OCI-M1 (cell line): ENCODE results near the gene GK2.

ENCODE experiments used
- DNase-seq: peaks from one replicate; lab custom pipeline; 2025; lab: John Stamatoyannopoulos, UW

The GK2 gene

DNA sequence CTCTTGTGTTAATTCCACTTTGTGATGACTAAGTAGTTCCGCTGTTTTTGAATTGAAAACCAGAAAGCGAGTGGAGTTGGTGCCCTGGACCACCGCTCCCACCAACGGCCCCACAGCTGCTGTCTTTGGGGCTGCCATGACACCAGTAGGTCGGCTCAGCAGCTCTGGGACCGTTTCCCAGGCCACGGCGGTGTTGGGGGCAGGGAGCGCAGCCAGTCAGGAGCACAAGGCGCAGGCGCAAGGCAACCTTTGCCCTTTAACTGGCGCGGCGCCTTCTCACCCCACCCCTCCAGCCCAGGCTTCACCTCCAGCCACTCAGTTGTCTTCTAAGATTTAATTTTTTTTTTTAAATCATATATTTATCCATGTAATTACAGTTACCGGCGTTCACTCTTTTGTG is at the start of gene GK2:
Gene GK2, minus strand, starts transcription at position 166 of the 400 bp plus-strand sequence. Its CDS starts 28 bp downstream, at position 138.
- no peak for DNase-seq

DNA sequence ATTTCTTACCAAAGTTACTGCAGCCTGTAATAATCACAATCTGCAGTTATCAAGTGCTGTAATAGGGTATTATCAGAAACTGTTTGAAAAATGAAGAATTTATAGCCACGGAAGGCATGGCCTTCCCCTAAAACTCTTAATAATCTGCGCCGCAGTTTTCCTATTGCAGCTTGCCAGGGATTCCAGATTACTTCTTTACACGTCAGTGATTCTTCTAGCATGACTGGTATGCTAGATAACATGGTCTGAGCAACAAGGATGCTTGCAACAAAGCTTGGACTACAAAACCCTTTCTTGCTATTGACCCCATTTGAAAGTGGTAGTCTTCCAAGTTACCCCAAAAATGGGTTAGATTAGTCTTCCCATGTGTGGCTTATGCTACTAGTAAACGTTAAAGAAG is 47.2 kb upstream of the GK2 start:
- no peak for DNase-seq

DNA sequence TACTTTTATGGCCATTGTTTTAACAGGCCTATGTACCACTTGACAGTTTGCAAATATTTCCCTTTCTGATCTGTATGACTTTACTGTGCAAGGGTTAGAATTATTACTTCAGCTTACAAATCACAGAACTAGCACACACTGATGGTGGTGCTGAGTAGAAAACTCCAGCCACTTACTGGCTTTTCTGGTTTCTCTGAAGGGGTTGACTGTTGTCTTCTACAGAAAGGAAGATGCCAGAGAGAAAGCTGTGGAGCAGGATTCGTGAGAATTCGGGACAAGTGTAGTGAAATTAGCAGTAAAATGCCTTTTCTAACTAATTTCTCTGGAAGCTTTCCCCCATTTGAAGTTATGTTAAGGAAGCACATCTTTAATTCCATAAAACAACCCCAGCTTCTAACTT is 46.6 kb upstream of the GK2 start:
- DNase-seq = no peak

DNA sequence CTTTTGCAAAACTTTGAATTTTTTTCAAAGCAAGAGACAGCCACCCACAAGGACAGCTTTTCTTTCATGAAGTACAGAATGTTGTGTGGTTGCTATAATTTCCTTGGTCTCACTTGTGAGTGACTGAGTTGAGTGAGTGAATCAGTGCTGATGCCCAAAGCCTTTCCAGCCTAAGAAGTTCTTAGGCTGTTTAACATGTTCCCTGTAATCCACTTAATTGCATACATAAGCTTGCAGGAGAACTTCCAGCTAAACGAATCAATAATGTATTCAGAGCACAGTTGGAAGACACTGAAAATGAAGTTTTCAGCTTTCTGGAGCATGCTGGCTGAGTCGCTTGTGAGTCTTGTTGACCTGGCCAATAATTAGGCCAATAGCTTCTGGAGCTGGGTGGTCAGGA is 42.0 kb upstream of the GK2 start:
- no peak for DNase-seq

DNA sequence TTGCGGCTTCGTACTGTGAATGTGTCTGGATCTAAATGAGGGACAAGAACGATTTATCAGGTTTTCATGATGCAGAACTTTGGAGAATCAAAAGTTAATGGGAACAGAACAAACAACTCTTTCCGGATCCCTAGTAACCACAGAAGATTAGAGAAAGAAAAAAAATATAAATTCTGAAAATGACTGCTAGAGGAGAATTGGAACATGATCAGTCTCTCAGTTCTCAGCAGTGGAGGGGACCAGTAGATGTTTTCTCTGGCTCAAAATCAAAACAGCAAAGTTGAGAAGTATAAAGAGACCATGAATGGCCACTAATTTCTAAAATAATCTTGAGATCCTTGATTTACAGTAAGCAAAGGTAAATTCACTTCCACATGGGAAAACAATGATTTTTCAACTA is 38.1 kb upstream of the GK2 start:
- DNase-seq = no peak

DNA sequence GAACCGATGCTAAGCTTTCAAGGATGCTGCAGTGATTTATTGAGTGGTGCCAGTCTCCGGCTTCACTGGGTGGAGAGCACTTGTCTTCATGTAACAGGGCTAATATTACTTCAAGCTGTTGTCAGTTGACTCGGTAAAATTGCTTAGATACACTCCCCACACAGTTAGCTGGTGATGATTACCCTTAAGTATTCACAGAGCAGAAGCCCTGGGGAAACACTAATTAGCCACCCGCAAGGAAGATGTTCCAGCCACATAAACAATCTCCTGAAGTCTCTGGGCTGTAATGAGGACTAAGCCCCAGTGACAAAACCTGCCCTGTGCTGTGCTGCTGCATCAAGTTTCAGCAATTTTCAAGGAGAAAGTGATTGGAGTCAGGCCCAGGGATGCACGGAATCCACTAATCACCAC is 37.3 kb upstream of the GK2 start:
- DNase-seq = no peak

DNA sequence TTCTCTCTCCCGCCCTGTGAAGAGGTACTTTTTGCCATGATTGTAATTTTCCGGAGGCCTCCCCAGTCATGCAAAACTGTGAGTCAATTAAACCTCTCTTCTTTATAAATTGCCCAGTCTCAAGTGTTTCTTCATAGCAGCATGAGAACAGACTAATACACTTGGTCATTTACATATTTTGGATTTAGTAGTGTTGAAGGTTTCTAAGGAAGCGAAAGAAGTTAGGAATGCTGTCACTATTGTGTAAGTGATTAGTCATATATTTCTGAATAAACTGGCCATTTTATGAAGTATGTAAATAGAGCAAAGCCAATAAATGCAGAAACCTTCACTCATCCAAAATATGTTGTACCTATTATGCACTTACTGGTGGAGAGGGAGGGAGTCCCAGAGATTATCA is 34.4 kb upstream of the GK2 start:
- no peak for DNase-seq

DNA sequence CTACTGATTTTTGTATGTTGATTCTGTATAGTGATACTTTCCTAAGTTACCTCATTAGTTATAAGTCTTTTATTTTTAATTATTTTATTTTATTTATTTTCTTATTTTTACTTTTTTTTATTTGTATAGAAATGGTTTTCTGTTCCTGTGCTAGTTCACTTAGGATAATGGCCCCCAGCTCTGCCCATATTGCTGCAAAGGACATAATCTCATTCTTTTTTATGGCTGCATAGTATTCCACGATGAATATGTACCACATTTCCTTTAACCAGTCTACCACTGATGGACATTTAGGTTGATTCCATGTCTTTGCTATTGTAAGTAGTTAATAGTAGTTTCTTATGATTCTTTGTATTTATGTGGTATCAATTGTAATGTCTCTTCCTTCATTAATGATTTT is 31.5 kb upstream of the GK2 start:
- no peak for DNase-seq

DNA sequence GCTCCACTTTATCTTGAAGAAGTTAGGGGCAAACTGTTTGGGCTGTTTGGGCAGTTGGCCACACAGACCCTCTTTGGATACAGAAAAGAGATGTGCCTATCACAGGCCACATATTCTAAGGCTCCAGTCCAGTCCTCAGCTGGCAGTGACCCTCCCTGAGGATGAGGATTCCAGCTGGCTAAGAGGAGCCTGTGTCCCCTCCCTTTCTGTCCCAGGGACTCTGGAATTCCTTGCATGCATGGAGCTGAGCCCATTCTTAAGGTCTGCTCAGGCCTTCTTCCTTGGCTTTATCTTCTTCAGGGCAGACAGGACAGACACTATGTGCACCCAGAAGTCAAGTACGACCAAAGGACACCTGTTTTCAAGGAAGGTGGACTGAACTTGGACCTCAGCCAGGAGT is 23.8 kb upstream of the GK2 start:
- DNase-seq = no peak

DNA sequence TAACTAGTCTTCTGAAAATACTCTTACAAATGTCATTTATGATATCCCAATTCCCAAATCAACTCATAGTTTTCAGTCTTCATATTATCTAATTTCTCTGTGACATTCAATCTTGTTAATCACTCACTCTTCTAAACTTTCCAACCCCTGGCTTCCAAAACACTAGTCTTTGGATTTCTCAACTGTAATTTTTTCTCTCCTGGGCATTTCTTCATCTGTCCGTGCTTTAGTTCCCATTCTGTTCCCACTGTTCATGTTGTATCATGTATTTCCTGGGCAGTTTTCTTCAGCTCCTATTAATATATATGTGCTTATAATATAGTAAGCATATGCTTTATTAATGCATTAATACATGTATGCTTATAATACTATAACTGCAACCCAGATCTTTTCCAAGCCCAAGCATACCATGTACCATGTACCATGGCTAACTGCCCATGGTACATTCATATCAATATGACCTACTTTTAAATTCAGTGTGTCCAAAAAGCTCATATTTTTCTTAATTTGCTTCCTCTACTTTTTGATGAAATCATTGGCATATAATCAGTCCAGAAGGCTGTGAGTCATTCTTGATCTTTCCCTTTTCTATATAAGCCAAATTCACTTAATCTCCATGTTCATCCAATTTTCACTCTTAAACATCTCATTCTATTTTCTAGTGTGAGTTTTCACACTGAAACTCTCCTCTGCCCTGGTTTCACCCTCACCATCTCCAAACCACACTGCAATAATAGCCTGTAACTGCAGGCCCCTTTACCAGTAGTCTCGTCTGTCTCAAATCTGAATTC is 21.3 kb upstream of the GK2 start:
- no peak for DNase-seq

DNA sequence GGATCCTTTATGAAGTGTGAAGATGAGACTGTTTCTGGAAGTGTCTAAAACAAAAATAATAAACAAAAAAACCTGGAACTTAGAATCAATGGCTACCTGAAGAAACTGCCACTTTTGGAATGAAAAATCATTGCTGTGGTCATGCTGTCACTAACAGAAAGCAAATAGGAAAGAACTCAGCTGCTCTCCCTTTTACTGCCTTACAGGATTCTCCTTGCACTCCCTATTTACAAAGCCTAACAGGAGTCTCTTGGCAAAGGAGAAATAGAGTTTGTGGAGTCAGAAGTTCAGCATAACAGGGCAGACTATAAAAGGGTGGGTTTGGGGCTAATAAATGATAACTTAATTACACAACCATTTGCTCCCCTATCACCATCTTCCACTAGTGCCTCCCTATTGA is 19.0 kb upstream of the GK2 start:
- no peak for DNase-seq

DNA sequence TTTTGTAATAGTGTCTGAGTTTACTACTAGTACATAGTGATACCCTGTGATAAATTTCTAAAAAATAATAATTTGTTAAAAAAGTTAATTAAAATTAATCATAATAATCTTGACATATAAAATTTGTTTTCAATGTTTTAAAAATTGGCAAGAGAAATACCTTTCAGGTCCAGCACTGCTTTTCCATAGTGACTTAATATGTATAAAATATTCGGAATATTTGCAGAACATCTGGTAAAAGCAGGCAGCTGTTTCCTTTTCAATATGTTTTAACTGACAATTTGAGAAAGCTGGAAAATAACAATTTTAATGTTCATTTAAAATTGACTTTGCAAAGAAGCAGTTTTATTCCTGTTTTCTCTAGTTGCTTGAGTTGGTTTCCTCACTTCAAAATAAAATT is 17.6 kb upstream of the GK2 start:
- DNase-seq = no peak

DNA sequence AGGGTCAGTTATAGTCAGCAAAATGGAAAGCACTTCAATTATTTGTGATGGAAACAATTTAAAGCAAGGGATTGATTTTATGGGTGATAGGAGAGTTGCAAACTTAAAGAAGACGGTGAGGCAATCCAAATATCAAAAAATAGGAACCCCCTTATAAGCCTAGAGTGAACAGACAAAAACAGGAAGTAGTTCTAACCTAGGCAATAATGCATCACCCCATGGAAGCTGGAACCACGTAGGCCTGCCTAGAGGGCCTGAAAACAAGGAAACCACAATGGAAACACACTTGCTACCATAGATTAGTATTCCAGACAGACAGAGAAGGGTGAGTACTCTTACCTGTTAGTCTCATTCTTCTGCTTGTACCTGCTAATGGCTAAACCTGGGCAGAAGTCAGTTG is 13.5 kb upstream of the GK2 start:
- peak; percentile 30 for DNase-seq

DNA sequence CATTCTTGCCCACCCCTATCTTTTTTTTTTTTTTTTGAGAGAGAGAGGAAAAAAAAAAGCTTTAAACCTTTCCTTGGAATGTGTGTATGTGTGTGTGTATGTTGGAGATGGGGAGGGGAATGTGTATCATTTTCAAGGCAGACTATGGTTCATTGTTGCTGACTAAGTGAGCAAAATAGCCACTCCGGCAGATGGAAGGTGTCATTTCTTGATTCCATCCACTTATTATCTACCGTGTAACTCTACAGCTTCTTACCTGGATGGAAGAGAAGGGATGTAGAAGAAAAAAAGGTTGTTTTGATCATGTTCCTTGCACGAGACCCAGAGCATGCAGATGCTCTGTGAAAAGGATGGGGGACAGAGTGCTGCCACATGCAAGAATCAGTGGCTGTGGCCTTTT is 5.9 kb upstream of the GK2 start:
- DNase-seq = no peak

DNA sequence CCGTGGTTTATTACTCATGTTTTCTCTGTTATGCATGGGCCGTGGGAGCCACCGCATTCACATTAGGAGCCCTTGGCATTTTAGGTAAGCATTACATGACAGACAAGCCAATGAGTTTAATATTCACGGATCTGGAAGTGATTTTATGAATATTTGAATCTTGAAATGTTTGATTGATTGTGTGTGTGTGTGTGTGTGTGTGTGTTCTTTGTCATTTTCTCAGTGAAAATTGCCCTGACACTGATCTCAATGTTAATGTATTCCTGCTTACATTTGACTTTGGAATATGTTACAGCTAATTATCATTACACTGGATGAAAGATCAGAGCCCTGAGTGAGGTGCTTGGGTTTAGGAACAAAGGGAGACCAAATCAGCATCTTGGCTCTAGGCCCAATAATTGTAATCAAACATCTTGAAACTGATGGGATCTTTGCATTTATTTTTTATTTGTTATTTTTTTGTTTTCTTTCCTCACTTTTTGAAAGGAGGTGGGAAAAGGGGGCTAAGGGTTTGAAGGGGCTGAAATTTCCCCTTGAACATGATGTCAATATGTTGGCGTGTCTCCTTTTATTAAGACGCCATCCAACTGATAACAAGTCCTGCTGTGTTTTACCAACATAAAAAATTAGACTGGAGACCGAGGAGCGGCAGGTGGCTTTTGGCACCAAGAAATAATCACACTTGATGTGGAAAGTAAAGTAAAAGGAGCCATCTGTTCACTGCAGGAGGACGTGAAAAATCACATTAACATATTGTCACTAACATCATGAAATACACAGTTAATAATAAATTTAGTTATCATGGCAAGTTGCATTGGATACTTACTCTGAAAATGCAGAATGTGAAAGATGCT is 5.2 kb upstream of the GK2 start:
- no peak for DNase-seq

DNA sequence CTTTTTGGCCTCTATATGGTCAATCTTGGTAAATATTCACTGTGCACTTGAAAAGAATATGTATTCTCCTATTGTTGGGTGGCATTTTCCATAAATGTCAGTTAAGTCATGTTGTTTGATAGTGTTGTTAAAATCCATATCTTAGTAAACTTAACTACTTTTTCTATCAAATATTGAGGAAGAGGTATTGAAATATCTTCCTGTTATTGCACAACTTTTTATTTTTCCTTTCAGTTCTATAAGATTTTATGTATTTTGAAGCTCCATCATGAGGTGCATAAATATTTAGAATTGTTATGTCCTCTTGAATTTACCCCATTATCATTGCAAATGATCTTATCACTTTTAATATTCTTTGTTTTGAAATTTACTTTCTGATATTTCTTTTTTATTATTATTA is 3.4 kb downstream of the GK2 start:
- peak; percentile 22 for DNase-seq

DNA sequence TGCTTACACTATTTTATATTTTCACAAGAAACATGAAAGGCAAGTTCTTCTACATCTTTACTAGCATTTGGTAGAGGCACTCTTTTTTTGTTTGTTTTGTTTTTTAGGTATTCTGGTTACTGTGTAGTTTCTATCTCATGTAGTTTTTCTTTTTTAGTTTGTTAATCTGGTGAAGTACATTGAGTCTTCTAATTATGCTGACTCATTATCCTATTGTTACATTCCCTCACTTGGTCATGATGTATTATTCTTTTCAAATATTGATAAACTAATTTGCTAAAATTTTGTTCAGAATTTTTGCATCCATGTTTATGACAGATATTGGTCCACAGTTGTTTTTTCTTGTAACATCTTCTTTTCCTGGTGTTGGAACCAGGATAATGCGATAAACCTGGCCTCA is 4.7 kb downstream of the GK2 start:
- peak; percentile 7 for DNase-seq

DNA sequence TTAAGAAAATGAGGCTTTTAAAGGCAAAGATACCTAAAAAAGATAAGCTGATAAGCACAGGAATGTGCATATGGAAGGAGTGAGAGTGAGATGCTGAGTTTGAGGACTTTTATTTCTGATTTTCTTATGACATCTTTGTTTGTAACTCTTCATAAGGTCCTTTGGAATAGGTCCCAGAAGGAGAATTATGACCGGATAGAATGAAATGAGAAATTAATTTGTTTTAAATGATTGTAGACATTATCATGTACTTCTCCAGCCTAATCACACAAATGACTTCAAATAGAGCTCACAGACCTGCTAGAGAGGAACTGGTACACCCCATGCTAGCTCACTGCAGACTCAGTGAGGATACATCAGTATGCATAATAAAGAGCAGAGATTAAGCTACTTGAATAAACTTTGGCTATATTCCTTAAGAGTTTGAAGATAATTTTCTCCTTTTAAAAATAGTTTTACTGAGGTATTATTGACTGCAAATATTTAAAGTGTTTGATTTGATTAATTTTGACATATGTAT is 5.6 kb downstream of the GK2 start:
- DNase-seq = no peak

DNA sequence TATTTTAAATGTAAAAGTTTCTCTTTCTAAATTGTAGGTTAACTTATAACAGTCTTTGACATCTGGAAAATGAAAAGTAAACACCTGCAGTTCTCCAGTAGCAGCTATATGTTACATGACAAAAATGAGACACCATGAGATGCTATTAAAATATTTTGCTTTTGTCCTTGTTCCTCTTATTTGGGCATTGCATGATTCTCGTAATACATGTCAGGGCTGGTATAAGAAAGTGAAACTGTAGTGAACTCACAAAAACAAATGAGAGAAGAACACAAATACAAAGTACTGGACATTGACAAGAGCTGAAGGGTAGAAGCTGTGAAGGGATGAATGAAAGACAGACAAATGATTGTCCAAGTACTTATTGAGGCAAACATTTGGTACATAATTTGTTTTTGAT is 9.0 kb downstream of the GK2 start:
- peak; percentile 21 for DNase-seq

DNA sequence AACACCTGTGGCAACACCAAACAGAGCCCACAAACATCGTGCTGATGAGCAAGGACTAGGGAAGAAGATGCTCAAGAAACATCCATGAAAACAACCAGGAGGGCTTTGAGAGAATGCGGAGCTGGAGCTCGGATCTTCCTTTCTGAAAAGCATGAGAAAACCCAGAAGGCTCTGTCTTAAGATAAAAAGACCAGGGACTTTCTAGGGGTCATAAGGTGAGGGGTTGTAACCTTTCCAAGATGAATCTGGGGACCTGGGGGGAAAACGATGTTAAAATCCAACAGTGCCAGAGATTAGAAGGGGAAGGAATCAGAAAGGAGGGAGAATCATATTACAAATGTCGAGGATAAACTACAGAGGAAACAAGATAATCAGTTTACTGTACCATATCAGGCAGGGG is 10.1 kb downstream of the GK2 start:
- no peak for DNase-seq

DNA sequence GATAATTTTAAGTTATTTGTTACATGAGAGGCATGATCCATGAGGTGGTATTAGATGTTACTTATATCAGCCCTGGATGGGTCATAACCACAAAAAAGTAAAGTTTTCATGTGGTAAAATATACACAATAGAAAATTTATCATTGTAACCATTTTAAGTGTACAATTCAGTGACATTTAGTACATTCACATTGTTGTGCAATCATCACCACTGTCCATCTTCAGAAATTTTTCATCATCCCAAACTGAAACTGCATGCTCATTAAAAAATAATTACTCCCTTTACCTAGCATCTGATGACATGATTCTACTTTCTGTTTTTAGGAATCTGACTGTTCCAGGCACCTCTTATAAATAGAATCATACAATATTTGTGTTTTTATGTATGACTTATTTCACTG is 11.2 kb downstream of the GK2 start:
- no peak for DNase-seq

DNA sequence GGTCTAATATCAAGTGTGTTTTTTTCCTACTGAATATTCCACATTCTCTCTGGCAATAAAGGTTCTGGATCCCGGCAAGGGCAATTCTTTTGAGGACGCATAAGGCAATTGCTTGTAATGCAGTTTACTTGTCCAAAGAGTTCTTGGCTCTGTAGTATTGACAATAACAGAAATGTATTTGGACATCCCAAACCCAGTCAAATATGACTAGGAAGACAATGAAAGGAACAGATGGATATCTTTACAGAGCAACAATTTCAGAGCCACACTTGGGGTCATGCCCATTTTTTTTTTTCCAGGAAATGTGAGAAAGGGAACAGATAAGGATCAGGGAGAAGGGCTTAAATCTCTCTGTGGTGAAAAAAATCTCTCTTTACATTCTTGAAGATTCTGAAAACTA is 12.2 kb downstream of the GK2 start:
- peak; percentile 10 for DNase-seq

DNA sequence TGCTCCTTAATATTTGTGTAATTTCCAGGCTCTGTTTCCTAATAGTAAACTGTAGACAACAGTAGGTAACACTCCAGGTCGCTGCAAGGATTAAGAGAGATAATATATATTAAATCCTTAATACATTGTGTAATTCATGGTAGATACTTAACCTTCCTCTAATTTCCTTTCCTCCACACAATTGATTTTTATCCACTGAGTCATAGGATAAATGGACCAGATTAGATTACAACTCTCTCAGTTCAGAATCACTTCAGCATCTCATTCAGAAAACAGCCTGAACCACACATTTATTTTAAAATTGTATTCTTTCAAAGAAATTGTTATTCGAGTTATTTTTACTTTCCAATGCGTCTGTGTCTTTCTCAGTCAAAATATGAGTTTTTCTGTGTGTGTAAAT is 17.1 kb downstream of the GK2 start:
- DNase-seq = no peak
